Subcutaneous adipose tissue (tissue), 4 donors: ENCODE measurements around the gene GUK1. TPM values are rescaled to one million over a fixed set of nuclear protein-coding genes. Genes with fewer than 3 reads are reported as not detected.

Source experiments
- total RNA-seq, 4 donors: library from RNA; depleted of rRNA; stranded (reverse); fragments of >200 nt; gene quantifications; one replicate each; pipeline ENCODE4 v1.1.0, GENCODE V29; 2016
- TF ChIP-seq, protein P1 (sequence below): fragments of 450-650 bp; IDR thresholded peaks from one replicate; pipeline ENCODE4 v1.5.1; 2016; ENCODE audit warnings: low read depth, mild to moderate bottlenecking, control low read depth, antibody characterized with exemption, moderate library complexity

GUK1 gene
- total RNA-seq, 4 donors from 2014 or later, result 179 to 306 (median 285) TPM

DNA sequence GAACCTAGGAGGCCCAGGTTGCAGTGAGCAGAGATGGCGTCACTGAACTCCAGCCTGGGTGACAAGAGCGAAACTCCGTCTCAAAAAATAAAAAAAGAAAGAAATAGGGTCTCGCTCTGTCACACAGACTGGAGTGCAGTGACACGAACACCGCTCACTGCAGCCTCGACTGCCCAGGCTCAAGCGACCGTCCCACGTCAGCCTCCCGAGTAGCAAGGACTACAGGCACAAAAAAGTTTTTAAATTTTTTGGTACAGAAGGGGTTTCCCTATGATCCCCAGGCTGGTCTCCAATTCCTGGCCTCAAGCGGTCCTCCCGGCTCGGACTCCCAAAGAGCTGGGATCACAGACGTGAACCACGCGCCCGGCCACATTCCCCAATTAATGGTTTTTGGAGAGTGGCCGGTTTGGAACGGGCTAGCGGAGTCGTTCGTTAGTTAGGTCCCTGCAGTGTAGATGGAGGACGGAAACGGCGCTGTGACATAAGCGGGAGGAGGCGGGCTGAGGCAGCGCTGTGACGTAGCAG lies 611 bp upstream of the GUK1 start:
- TF ChIP-seq, protein P1, sequence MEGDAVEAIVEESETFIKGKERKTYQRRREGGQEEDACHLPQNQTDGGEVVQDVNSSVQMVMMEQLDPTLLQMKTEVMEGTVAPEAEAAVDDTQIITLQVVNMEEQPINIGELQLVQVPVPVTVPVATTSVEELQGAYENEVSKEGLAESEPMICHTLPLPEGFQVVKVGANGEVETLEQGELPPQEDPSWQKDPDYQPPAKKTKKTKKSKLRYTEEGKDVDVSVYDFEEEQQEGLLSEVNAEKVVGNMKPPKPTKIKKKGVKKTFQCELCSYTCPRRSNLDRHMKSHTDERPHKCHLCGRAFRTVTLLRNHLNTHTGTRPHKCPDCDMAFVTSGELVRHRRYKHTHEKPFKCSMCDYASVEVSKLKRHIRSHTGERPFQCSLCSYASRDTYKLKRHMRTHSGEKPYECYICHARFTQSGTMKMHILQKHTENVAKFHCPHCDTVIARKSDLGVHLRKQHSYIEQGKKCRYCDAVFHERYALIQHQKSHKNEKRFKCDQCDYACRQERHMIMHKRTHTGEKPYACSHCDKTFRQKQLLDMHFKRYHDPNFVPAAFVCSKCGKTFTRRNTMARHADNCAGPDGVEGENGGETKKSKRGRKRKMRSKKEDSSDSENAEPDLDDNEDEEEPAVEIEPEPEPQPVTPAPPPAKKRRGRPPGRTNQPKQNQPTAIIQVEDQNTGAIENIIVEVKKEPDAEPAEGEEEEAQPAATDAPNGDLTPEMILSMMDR, result no peak

DNA sequence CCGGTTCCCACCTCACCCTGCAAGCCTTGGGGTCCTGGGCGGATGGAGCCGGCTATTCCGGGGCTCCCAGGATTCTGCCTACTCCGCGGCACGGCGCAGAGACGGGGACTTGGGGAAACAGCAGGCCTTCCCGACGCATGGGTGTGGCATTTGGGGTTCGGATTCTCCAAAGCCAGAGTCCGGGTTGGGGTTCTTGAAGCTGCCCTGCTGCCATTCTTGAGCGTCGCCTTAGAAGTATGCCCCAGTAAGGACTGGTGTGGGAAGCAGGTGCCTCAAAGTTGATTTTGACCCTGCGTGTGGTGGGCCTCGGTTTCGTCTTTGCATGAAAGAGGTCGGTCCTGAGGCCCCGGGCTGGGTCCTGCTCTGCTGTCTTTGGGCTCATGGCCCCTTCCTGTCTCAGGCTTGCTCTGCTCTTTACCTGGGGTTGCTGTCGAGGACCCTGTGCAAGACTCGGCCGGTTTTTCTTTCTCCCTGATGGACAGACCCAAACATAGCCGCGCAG lies 696 bp downstream of the GUK1 start:
- TF ChIP-seq, protein P1, result no peak

DNA sequence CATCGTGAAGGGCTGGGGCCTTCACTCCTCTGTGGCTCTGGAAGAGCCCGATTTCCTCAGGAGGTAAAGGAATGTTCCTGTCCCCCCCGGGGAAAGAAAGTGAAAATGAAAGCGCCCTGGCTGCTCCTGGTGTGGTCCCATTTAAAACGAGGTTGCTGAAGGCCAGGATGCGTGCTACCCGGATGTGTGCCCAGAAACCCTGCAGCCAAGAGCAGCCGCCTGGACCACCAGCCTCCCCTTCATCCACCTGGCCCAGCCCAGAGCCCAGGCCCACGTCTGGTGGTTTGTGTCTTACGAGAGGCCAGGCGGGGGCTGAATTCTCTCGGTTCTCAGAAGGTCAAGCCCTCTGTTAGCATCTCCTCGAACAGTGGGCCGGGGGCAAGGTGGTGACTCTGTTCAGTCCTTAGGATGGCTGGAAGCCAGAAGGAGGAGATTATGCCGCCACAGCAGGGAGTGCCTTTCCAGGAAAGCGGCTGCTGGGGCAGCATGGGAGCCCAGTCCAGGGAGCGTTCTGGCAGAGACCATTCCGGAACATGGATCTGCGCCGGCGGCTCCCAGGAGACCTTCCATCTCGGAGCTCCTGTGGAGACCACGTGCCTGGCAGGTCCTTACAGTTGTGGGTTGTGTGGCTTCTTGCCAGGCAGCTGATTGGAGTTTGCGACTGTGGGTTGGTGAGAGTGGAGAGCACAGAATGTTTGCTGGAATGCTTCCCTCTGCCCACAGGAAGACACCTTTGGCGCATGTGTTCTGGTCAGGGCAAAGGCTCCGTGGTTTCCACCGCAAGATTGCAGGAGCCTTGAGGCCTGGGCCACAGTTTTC lies 1.4 kb downstream of the GUK1 start:
- TF ChIP-seq, protein P1, result no peak

DNA sequence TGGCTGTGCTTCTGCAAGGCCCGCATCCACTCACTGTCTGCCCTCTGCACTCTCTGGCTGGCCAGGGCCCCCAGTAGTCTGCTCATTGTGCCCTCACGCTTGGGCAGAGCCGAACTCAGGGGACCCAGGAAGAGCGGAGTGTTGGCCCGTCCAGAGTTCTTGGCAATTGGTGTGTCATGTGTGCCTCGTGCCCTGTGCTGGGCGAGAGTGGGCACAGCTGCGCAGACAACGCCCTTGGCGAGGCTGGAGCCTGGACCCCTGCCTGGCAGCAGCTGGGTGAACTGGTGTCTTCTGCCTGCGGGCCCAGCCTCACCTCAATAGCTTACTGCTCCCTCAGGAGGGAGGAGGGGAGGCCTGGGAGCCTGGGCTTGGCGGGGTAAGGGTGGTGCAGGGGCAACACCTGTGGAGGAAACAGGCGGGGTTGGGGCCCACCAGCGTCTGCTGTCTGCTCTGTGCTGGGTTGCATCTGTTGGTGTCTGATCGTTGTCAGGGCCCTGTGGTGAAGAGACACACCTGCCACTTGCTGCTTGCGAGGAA lies 2.1 kb downstream of the GUK1 start:
- TF ChIP-seq, protein P1, result no peak

DNA sequence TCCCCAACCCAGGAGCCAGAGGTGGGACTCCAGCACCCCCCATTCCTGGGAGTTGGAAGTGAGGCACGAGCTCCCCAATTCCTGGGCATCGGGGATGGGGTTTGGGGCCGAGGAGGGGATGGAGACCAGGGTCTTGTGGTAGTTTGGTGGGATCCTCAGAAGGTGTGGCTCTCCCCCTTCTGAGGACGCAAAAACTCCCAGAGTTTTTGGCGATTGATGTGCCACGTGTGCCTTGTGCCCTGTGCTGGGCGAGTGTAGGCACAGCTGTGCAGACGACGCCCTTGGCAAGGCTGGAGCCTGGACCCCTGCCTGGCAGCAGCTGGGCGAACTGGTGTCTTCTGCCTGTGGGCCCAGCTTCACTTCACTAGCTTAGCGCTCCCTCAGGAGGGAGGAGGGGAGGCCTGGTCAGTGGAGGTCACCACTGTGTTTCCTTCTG lies 2.6 kb downstream of the GUK1 start:
- TF ChIP-seq, protein P1, result no peak

DNA sequence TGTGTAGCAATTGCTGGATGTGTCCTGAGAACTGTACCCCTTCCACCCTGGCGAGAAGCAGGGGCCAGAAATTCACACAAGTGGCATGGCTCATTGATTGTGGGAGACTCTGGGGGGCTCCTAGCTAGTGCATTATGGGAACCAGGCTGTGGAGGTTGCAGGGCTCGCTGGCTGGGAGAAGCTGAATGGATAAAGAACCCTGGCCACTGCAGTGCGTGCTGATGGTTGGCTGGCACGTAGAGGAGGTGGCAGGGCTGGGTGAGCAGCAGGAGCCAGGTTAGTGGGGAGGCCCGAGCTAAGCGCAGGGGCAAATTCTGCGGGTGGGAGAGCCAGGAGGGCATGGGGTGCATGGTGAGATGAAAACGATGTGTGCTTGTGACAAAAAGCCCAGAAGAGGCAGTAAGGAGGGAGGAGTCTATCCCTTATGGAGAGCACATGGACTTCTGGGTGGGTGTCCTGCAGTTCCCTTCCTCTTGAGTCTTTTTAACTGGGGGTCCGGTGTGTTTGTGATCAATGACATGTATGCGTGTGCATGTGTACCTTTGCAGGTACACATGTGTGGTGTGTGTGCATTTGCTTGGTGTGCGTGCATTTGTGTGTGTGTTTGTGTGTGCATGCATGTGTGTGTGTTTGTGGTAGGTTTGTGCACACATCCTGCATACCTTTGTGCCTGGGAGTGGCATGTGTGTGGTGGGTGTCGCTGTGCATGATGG lies 3.6 kb downstream of the GUK1 start:
- TF ChIP-seq, protein P1, result no peak
